Psoas muscle (tissue), 8 donors: Measurements from ENCODE around the gene POMT1. TPM values are rescaled to one million over a fixed set of nuclear protein-coding genes. Genes with fewer than 3 reads are reported as not detected.
"Not testable (repeated sequence)": the region's sequence is repeated elsewhere in the genome, so short reads cannot be mapped to it uniquely, and the experiment has no call there.

Experiments
- ATAC-seq, 4 donors: fragments of 200-7000 bp; cut with Tn5 transposase; one replicate each; pipeline ENCODE4 v1.9.1; 2020; ENCODE audit warnings: moderate library complexity in 3 of 4, mild to moderate bottlenecking in 2 of 4
- DNase-seq, 2 donors: peaks; one replicate each; pipeline ENCODE4 v3.0.0-alpha.2; 2020
- H3K27ac ChIP-seq: fragments of 200-600 bp; one replicate; pipeline ENCODE4 v1.8.0; 2022
- H3K27me3 ChIP-seq, 3 donors: fragments of 200-600 bp in 1 of 3; one replicate each; pipeline versions ENCODE4 v1.6.1 to v1.8.0; 2013 to 2022; ENCODE audit warnings: low read length in 2 of 3, mild to moderate bottlenecking in 2 of 3, moderate library complexity in 1 of 3; ENCODE audit not compliant: insufficient read depth in 3 of 3
- H3K36me3 ChIP-seq, 2 donors: fragments of 200-600 bp in 1 of 2; one replicate each; pipeline versions ENCODE4 v1.6.1 to v1.8.0; 2013 to 2022; ENCODE audit warnings: low read depth in 1 of 2, mild to moderate bottlenecking in 1 of 2, moderate library complexity in 1 of 2; ENCODE audit not compliant: insufficient read depth in 1 of 2
- H3K4me1 ChIP-seq: fragments of 200-600 bp; one replicate; pipeline ENCODE4 v1.8.0; 2022
- H3K4me3 ChIP-seq: fragments of 200-600 bp; one replicate; pipeline ENCODE4 v1.8.0; 2022; ENCODE audit warnings: mild to moderate bottlenecking
- H3K9me3 ChIP-seq: fragments of 200-600 bp; one replicate; pipeline ENCODE4 v1.8.0; 2022
- CTCF ChIP-seq: fragments of 200-600 bp; IDR thresholded peaks from one replicate; pipeline ENCODE4 v1.8.0; 2022; ENCODE audit warnings: antibody characterized with exemption
- WGBS, 3 donors: extraction: QIAGEN DNeasy Blood & Tissue Kit; methylation state at CpG; one replicate each; pipeline versions ENCODE4 v1.1.6 to v1.1.7; 2013; 5-methylcytosine and 5-hydroxymethylcytosine counted together
- intact Hi-C, 2 donors: fragments of 100-400 bp; cut with DNase I; formaldehyde crosslinking; loops; one replicate each; pipeline versions ENCODE4 v1.11.0 to v1.14.2; 2022
- long read RNA-seq, 2 donors: library from polyadenylated mRNA; unstranded; transcript quantifications; one replicate each; pipeline ENCODE4 v2.0.0, GENCODE V29; 2021
- polyA plus RNA-seq, 3 donors: library from polyadenylated mRNA; stranded (reverse); fragments of 200-250 nt; gene quantifications; one replicate each; pipeline ENCODE4 v1.2.3, GENCODE V29; 2013
- total RNA-seq, 4 donors: library from RNA; stranded (reverse); fragmentation: NEBNext Ultra II Directional in 2 of 4; extraction: Animal tissue kit (Norgen Biotek cat#: 25700) in 2 of 4; gene quantifications; one replicate each; pipeline versions ENCODE4 v1.2.1 to v1.2.4, GENCODE V29; 2021 to 2023
- donor health status: healthy with polysubstance abuse.
- donor health status: DM: no; HTN: no; CAD: no; lungs with moderate emphysema.
- donor health status: Bipolar disorder and iron deficiency.
- donor health status: healthy.
- donor health status: DM: yes; HTN: yes; CAD: no.
- donor health status: DM: no; HTN: no; CAD: no.
- donor health status: DM: no; HTN: no; CAD: no.
- donor health status: DM: yes; HTN: yes; CAD: no.

Gene POMT1
- total RNA-seq: 10 to 100 TPM; 10.9 to 30.8 (median 14.2) TPM
- polyA plus RNA-seq: 10 to 100 TPM; 11.2 to 23.0 (median 20.8) TPM
- long read RNA-seq, donor 1, partial matches to known transcripts: 4 of 16 reads
- long read RNA-seq, donor 1, other reads (novel, unspliced or antisense): 4 of 16 reads
- long read RNA-seq, donor 2, transcript POMT1-205 (18 exons, 2,821 nt): major isoform, 7 of 61 reads
- long read RNA-seq, donor 2, partial matches to known transcripts: 25 of 61 reads
- long read RNA-seq, donor 2, other reads (novel, unspliced or antisense): 22 of 61 reads

DNA sequence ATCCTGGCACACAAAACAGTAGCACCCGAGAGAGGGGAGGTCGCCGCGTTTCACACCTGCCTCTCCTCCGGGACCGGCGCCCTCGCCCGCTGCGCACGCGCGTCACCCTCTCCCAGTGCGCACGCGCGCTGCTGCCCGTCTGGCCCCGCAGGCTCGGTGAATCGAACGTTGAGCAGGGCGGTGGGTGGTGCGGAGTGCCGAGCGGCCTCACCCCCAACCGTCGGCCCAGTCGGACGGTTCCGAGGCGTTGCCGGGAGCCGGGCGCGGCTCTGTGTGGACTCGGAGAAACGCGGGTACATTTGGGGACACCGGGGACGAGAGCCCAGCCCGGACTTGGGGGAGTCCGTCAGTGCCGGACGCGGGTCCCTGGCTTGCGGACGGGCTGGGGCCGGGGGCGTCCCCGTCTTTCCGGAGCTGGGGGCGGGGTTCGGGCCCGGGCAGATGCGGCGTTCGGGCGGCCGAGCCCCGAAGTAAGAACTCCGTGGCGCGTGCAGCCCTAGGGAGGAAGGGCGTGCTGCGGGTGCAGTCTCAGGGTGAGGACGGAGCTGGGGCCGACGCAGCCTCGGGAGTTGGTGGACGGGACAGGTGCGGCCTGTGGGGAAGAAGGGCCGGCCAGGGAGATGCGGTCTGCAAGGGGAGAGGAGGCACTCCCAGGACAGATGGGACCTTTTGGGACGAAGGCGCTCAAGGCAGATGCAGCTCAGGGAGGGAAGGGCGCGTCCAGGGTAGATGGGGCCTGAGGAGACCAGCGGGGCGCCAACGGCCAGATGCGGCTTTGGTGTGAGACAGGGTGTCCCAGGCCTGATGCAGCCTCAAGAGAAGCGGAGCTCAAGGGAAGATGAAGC, at the start of gene POMT1:
TSS of gene POMT1 (plus strand) at position 138 of the 845 bp plus-strand sequence. CDS start 1,301 bp downstream, outside the sequence.
- peak; percentile 91 to 96 (median 92) for ATAC-seq
- WGBS, 3 donors: 0 to 1% (median 1%) methylated on average over 69 to 83 of the region's 83 CpGs
- H3K4me3 ChIP-seq: peak within 1 kb of the TSS; percentile 99
- no peaks in the 10 kb centered on the region for H3K27me3 ChIP-seq
- H3K27ac ChIP-seq: peak within 1 kb of the TSS; percentile 85
- H3K4me1 ChIP-seq: peaks cover 20% of the 10 kb centered on the region
- peak; percentile 89 to 95 for DNase-seq
- no peaks in the 10 kb centered on the region for H3K9me3 ChIP-seq
- intact Hi-C loops: no loop called here
- TF ChIP-seq CTCF: no peak
- H3K36me3 ChIP-seq: peaks cover 0 to 48% of the 10 kb centered on the region in 2 donors

DNA sequence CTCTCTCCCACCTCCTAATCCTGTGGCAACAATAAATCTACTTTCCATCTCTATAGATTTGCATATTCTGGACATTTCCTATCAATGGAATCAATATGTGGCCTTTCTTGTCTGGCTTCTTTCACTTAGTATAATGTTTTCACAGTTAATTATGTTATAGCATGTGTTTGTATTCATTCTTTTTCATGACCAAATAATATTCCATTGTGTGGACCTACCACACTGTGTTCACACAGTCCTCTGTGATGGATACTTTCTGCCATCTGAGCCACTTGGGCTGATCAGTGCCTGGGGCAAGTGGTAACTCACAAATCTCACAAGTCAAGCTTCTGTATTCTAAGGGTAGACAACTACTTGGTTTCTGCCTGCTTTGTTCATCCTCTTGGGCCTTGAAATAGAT, 48.7 kb upstream of the POMT1 start:
- Histone ChIP-seq H3K4me3 (no peak overlapping the region), H3K9me3 (no peaks in the 10 kb centered on the region), H3K36me3 (peaks cover 6 to 96% of the 10 kb centered on the region in 2 donors), H3K4me1 (no peaks in the 10 kb centered on the region), H3K27me3 (no peaks in the 10 kb centered on the region), H3K27ac (no peak overlapping the region)
- no peak for ATAC-seq
- TF ChIP-seq CTCF: no peak
- no peak for DNase-seq
- intact Hi-C loops: loop anchor here in 1 of 2 donors (10.0 kb wide), 1 partner anchor 309 kb away; no protein-coding TSS in a partner anchor

DNA sequence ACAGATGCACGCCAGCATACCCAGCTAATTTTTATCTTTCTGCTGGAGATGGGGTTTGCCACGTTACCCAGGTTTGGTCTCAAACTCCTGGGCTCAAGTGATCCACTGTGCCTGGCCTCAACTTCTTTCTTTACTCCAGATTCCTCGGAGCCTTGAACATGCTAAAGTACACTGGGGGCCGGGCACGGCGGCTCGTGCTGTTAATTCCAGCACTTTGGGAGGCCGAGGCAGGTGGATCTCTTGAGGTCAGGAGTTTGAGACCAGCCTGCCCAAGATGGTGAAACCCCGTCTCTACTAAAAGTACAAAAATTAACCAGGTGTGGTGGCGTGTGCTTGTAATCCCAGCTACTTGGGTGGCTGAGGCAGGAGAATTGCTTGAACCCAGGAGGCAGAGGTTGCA, 47.1 kb upstream of the POMT1 start:
- H3K9me3 ChIP-seq, H3K27ac ChIP-seq, H3K4me3 ChIP-seq, ATAC-seq, H3K4me1 ChIP-seq, DNase-seq, H3K27me3 ChIP-seq: not testable (repeated sequence)
- H3K36me3 ChIP-seq: peaks cover 6 to 96% of the 10 kb centered on the region in 2 donors
- intact Hi-C loops: loop anchor here in 1 of 2 donors (10.0 kb wide), 1 partner anchor 311 kb away; no protein-coding TSS in a partner anchor
- WGBS, 3 donors: 91 to 96% (median 95%) methylated on average over 10 of the region's 10 CpGs

DNA sequence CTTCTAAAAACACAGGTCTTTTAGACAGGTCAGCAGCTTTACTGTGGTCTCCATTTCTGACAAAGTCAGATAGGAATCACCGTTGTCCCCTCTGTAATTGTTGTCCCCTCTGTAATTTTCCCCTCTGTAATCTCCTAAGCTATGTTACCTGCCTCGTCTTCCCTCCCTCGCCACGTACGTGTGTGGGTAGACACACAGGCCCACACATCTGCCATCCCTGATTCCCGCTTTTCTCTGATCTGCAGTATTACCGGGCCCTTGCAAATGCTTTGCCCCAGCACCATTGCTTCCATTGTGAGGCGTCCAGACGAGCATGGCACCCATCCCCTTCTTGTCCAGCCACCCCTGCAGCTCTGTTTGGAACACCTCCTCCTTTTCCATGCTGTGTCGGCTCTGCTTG, 45.0 kb upstream of the POMT1 start:
- DNase-seq: no peak
- WGBS, 3 donors: 90 to 91% (median 90%) methylated on average over 10 of the region's 10 CpGs
- intact Hi-C loops: loop anchor here in 1 of 2 donors (10.0 kb wide), 1 partner anchor 313 kb away; no protein-coding TSS in a partner anchor

More for the DNA sequence above, 45.0 kb upstream of the POMT1 start:
- Histone ChIP-seq H3K36me3 (peaks cover 6 to 98% of the 10 kb centered on the region in 2 donors), H3K4me3 (no peak overlapping the region), H3K27ac (no peak overlapping the region), H3K9me3 (no peaks in the 10 kb centered on the region), H3K4me1 (no peaks in the 10 kb centered on the region), H3K27me3 (no peaks in the 10 kb centered on the region)
- no peak for TF ChIP-seq CTCF
- ATAC-seq: no peak
